ENCODE results near the gene CTRB1. TPM values are rescaled to one million over a fixed set of nuclear protein-coding genes. Genes with fewer than 3 reads are reported as not detected.
"Not testable (repeated sequence)": the region's sequence is repeated elsewhere in the genome, so short reads cannot be mapped to it uniquely, and the experiment has no call there.

CTRB1 gene
- polyA plus RNA-seq, 1 donor: 0.15 TPM

GRCh38 chr16:75226550-75227360 lies 8.0 kb downstream of the CTRB1 start:
- DNase-seq: no peak

DNA sequence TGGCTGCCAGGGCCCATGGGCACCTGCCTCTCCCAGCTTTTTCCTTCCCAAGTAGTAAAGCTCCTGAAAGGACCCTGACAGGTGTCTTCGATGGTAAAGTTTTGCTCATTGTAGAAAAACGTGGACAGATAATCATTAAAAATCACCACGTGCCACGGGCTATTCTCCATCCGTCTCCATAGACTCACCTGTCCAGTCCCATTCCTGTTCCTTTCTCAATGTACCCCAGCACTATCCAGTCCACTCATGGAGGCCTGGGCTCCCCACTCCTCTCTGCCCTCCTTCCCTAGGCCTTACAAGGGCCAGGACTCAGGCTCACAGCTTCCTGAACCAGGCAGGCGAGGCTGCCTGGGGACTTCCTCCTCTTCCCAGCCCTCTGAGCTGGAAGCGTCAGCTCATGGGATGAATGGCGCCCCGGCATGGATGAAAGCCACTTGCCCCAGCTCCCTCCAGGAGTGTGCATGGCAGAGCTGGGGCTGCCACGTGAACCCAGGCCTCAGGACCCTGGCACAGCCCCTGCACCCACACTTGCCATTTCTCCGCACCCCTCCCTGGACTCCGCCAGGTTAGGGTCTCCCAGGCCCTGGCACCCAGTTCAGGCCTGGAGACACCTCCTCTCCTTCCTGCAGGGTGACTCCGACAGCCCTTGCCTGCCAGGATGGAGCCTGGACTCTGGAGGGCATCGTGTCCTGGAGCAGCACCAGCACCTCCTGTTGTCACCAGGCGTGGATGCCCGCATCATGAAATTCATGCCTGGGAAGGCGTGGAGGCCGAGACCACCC lies 8.8 kb downstream of the CTRB1 start:
- DNase-seq: no peak

DNA sequence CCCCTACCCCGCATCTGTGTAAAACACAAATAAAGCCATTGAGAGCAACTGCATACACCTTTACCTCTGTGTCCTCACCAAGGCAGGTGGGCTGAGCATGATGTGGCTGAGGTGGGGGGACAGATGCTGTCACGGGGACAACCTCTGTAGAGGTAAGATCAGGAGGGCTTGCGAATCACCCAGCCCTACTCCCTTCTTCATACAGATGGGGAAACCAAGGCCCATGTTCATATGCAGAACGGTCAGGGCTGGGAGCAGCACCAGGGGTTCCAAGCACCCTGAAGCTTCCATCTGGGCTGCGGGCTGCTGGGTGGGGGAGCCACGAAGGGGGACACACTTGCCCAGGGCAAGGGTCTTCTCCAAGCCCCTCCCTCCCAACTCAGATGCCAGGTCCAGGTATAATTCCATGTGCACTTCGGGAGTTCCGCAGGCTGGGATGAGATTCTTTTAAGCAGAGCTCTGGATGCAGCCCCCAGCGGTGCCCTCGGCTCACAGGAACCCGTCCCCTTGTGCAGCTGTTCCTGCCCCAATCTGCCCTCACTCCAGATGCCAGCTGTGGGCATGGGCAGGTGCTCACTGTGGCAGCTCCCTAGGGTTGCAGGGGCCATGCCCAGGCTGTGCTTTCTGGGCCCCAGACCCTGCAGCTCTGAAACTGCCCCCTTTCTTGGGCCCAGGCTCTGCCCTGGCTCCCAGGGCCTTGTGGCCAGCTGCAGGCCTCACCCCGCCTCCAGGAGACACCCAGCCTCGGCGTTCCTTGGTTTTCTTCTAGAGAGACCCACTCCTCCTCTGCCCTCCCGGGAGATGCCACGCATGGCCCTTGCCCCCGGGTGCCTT lies 9.6 kb downstream of the CTRB1 start:
- no peak for DNase-seq

- no peak for DNase-seq
Measured at GRCh38 chr16:75229172-75230031, 10.6 kb downstream of the CTRB1 start.

DNA sequence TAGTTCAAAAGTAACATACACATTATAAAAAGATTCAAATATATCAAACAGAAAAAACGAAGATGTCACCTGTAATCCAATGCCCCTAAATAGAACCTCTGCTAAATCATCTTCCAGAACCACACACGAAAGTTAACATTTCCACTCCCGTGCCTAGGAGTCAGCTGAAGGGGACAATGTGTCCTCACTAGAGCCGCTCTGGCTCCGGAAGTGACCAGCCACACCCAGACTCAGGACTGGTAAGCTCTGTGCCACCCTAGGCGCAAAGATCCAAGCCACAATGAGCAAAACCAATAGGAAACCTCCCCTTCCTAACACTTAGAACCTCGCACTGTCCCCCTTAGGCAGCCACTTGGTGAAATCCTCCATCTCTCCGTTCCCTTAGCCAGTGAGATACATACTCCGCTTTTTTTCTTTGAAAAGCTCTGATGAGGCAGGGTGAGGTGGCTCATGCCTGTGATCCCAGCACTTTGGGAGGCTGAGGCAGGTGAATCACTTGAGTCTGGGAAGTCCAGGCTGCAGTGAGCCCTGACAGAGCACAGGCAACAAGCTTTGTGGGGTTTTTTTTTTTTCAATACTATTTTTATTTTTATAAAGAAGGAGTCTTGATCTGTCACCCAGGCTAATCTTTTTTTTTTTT lies 11.8 kb downstream of the CTRB1 start:
- no peak for DNase-seq

DNA sequence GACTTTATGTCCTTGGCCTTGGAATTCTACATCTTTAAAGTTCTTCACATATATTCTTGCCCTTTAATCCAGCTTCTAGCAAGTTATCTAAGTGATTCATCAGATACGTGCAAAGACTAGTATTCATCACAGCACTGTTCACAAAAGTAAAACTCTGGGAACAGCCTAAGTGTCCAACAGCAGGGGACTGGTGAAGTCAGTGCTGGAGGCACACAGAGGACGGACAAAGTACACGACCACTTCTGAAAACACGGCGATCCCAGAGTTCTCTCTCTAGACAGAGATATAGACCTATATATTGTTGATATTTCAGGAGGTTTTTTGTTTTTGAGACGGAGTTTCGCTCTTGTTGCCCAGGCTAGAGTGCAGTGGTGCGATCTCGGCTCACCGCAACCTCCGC lies 12.8 kb downstream of the CTRB1 start:
- DNase-seq: no peak

- DNase-seq: no peak
Measured at GRCh38 chr16:75233611-75233938, 14.8 kb downstream of the CTRB1 start.

GRCh38 chr16:75234856-75235696 lies 16.3 kb downstream of the CTRB1 start:
- no peak for DNase-seq

DNA sequence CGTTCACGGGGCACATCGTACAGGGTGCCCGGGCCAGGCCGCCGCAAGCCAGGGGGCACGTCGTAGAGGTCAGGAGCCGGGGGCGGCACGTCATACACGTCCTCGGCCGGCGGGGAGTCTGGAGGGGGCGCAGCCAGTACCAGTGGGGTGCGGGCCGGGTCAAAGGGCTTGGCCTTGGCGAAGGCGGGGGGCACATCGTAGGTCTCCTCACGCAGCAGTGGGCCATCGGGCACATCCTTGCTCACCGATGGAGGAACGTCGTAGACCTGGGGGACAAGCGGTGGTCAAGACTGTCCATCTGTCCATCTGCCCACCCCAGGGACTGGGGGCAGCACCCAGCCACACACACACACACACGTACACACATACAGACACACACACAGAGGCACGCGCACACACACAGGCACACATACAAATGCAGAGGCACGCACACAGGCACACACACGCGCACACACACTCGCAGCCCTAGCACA lies 17.0 kb downstream of the CTRB1 start:
- no peak for DNase-seq

GRCh38 chr16:75236232-75236631 lies 17.4 kb downstream of the CTRB1 start:
- no peak for DNase-seq

- DNase-seq: no peak
Measured at GRCh38 chr16:75236736-75237397, 18.1 kb downstream of the CTRB1 start.

DNA sequence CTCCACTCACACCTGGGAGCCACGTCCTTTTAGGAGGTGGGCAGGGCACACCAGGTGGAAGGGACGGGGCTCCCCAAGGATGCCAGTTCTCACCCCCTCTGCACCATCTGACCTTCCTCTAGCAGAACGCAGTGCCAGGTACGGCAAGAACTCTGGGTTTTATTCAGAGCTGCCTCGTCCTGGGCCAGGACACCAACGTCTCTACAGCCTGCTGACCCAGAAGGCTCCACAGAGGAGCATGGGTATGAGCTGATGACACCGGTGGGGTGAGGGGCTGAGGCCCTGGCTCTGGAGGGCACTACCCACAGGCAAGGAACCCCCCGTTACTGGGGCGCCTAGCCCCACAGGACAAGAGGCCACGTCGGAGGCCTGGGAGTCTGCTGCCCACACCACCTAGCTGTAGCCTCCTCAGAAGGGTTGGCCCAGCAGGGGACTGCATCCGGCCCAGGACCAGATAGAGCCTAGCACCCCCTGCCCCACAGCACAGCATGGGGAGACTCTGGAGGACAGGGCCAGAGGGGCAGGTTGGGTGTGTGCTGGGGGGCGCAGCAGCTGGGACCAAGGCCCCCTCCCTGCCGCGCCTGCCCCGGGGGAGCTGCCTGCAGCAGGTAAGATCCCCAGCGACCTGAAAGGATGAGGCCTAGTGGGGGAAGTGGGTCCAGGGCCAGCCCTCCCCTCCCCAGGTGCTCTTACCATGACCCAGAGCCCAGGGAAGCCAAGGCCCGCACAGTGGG lies 18.8 kb downstream of the CTRB1 start:
- DNase-seq: no peak

- peak; percentile 87 for DNase-seq
Measured at GRCh38 chr16:75238132-75238852, 19.5 kb downstream of the CTRB1 start.

- no peak for DNase-seq
Measured at GRCh38 chr16:75238853-75239541, 20.2 kb downstream of the CTRB1 start.

GRCh38 chr16:75239542-75240122 lies 20.8 kb downstream of the CTRB1 start:
- no peak for DNase-seq

- not testable (repeated sequence) for DNase-seq
Measured at GRCh38 chr16:75240633-75241032, 21.8 kb downstream of the CTRB1 start.

GRCh38 chr16:75241412-75241811 lies 22.6 kb downstream of the CTRB1 start:
- no peak for DNase-seq
